MCF 10A (cell line): Measurements from ENCODE around the gene KCNMA1. TPM values are rescaled to one million over a fixed set of nuclear protein-coding genes. Genes with fewer than 3 reads are reported as not detected.

ENCODE experiments used
- BruUV-seq: library from RNA; stranded (reverse); fragments of 400-500 nt; replicated peaks from 2 replicates; lab custom pipeline; 2021; lab: Mats Ljungman, UMichigan
- CTCF ChIA-PET: fragments of 300-600 bp; sonication (Branson Sonifier 250); formaldehyde crosslinking; extraction: SDS; loops from one replicate; lab custom pipeline; 2021; ENCODE audit warnings: antibody characterized with exemption, inconsistent platforms; lab: Yijun Ruan, JAX
- POLR2A ChIA-PET: fragments of 300-600, 350-650 bp; sonication (Branson Sonifier 250); formaldehyde crosslinking; extraction: SDS; loops from one replicate; lab custom pipeline; 2020; ENCODE audit warnings: antibody characterized with exemption, inconsistent platforms; lab: Yijun Ruan, JAX
- DNase-seq: peaks from one replicate; pipeline ENCODE4 v3.0.0-alpha.2; 2018; ENCODE audit not compliant: unreplicated experiment
- H3K27ac Mint-ChIP-seq: one replicate; pipeline ENCODE4 v1.8.0; 2022; ENCODE audit warnings: mild to moderate bottlenecking, low read depth, mixed read lengths; ENCODE audit not compliant: unreplicated experiment
- H3K27me3 Mint-ChIP-seq: one replicate; pipeline ENCODE4 v1.8.0; 2022; ENCODE audit warnings: mixed read lengths; ENCODE audit not compliant: insufficient read depth, unreplicated experiment
- H3K36me3 Mint-ChIP-seq: one replicate; pipeline ENCODE4 v1.8.0; 2022; ENCODE audit warnings: mild to moderate bottlenecking, moderate library complexity, mixed read lengths; ENCODE audit not compliant: insufficient read depth, unreplicated experiment
- H3K4me1 Mint-ChIP-seq: one replicate; pipeline ENCODE4 v1.8.0; 2022; ENCODE audit warnings: mixed read lengths; ENCODE audit not compliant: insufficient read depth, unreplicated experiment
- H3K4me3 Mint-ChIP-seq: one replicate; pipeline ENCODE4 v1.8.0; 2022; ENCODE audit warnings: mild to moderate bottlenecking, moderate library complexity, mixed read lengths; ENCODE audit not compliant: unreplicated experiment
- H3K9me3 Mint-ChIP-seq: one replicate; pipeline ENCODE4 v1.8.0; 2022; ENCODE audit warnings: mixed read lengths; ENCODE audit not compliant: unreplicated experiment
- intact Hi-C: fragments of 100-400 bp; cut with micrococcal nuclease; formaldehyde crosslinking; loops from 2 replicates; pipeline ENCODE4 v1.14.1; 2022
- total RNA-seq: library from RNA; stranded (reverse); gene quantifications from 2 replicates; pipeline ENCODE4 v1.2.3, GENCODE V29; 2022
- TF ChIP-seq, protein P1 (sequence below): fragments of 200-600 bp; IDR thresholded peaks from one replicate; pipeline ENCODE4 v1.8.0; 2022; ENCODE audit warnings: antibody characterized with exemption, mild to moderate bottlenecking; ENCODE audit not compliant: unreplicated experiment

The KCNMA1 gene
- total RNA-seq, 1 experiment from 2014 or later = 7.5 TPM

DNA sequence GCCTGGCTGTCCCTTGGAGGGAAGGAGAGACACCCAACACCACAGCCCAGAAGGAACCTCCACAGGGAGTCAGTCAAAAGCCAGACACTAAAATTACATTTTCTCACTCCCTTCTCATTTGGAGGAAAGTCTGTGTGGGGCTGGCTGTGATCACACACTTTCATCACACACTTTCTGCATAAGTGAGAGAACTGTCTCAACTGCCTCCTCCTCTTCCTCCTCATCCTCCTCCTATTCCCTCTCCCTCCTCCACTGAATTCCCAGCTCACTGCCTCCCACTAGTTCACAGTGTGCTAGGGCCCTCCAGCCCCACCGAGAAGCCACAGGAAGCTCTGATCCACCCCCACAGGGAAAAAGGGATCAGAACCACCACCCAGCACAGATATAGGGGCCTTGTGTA, 91.6 kb downstream of the KCNMA1 start:
- no peaks in the 10 kb centered on the region for H3K27me3 Mint-ChIP-seq
- POLR2A ChIA-PET = no interaction called here
- no TSS peak for BruUV-seq
- DNase-seq = no peak
- CTCF ChIA-PET = interaction anchor here (0.6 kb wide), 1 partner anchor 11 kb away, joined by 3 read pairs; no protein-coding TSS in a partner anchor
- no peaks in the 10 kb centered on the region for H3K9me3 Mint-ChIP-seq
- intact Hi-C loops = no loop called here
- H3K4me3 Mint-ChIP-seq = no peak overlapping the region
- H3K27ac Mint-ChIP-seq = no peak overlapping the region
- H3K36me3 Mint-ChIP-seq = no peaks in the 10 kb centered on the region
- TF ChIP-seq, protein P1, sequence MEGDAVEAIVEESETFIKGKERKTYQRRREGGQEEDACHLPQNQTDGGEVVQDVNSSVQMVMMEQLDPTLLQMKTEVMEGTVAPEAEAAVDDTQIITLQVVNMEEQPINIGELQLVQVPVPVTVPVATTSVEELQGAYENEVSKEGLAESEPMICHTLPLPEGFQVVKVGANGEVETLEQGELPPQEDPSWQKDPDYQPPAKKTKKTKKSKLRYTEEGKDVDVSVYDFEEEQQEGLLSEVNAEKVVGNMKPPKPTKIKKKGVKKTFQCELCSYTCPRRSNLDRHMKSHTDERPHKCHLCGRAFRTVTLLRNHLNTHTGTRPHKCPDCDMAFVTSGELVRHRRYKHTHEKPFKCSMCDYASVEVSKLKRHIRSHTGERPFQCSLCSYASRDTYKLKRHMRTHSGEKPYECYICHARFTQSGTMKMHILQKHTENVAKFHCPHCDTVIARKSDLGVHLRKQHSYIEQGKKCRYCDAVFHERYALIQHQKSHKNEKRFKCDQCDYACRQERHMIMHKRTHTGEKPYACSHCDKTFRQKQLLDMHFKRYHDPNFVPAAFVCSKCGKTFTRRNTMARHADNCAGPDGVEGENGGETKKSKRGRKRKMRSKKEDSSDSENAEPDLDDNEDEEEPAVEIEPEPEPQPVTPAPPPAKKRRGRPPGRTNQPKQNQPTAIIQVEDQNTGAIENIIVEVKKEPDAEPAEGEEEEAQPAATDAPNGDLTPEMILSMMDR = no peak
- H3K4me1 Mint-ChIP-seq = peaks cover 18% of the 10 kb centered on the region

DNA sequence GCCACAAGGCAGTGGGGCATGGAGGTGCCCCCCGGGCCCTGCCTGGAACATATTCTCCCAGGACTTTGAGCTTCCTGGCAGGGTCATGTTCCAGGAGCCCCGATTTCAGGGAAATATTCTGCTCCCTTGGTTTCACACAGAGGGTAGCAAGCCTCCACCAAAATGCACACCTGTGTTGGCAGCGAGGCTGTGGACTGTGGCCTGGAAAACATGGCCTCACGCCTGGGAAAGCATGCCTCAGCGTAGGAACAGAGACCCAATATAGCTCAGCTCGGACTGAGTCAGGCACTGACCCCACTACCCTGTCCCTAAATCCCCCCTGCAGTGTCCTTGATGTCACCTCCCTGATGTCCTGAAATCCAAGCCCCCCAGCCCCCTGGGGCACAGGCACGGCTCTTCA, 92.0 kb downstream of the KCNMA1 start:
- TF ChIP-seq, protein P1 = no peak
- H3K27ac Mint-ChIP-seq = no peak overlapping the region
- no peaks in the 10 kb centered on the region for H3K9me3 Mint-ChIP-seq
- DNase-seq = no peak
- CTCF ChIA-PET = interaction anchor here (0.6 kb wide), 1 partner anchor 11 kb away, joined by 3 read pairs; no protein-coding TSS in a partner anchor
- H3K27me3 Mint-ChIP-seq = no peaks in the 10 kb centered on the region
- no peaks in the 10 kb centered on the region for H3K36me3 Mint-ChIP-seq
- intact Hi-C loops = no loop called here
- H3K4me1 Mint-ChIP-seq = peaks cover 18% of the 10 kb centered on the region
- POLR2A ChIA-PET = no interaction called here
- no peak overlapping the region for H3K4me3 Mint-ChIP-seq
- no TSS peak for BruUV-seq

DNA sequence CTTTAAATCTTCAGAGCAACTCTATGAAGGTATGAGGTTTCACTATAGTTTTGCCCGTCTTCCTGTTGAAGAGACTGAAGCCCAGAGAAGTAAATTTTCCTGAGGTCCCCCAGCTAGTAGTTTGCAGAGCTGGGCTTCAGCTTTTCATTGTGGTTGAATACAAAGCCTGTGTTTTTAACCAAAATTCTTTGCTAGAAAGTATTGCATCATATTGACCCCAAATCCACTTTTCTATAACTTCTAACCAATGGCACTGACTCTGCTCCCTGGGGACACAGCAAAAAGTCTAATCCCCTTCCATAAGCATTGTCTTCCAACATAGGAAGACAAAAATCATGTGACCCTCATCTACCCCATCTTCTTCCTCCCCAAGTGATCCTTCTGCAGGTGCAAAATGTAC, 93.0 kb downstream of the KCNMA1 start:
- H3K36me3 Mint-ChIP-seq = no peaks in the 10 kb centered on the region
- intact Hi-C loops = no loop called here
- no peak overlapping the region for H3K27ac Mint-ChIP-seq
- peaks cover 18% of the 10 kb centered on the region for H3K4me1 Mint-ChIP-seq
- DNase-seq = no peak
- CTCF ChIA-PET = interaction anchor here (1.0 kb wide), 1 partner anchor 293 kb away, joined by 3 read pairs; no protein-coding TSS in a partner anchor
- no TSS peak for BruUV-seq
- TF ChIP-seq, protein P1 = no peak
- H3K4me3 Mint-ChIP-seq = no peak overlapping the region
- H3K27me3 Mint-ChIP-seq = no peaks in the 10 kb centered on the region
- POLR2A ChIA-PET = no interaction called here
- no peaks in the 10 kb centered on the region for H3K9me3 Mint-ChIP-seq

DNA sequence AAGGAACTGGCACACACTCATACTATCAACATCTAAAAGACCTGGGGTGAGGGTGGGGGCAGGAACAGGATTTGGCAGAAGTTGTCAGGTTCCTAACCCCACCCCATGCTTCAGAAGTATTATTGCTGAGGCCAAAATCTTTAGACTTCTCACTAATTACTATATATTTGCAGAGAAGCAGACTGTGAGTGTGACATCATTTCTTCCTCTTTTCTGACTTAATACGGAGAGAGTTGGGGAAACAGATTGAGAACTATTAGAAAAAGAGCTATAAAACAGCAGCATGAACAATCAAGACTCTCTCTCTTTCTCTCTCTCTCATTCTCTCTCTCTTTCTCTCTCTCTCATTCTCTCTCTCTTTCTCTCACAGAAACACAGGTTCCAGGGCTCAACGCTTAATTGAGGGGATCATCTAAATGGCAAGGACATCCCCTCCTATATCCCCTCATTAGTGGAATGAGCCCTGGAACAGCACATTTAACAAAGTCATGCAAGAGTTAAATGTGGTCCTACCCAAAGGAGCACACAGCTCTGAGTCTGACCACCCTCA, 94.8 kb downstream of the KCNMA1 start:
- no TSS peak for BruUV-seq
- H3K36me3 Mint-ChIP-seq = no peaks in the 10 kb centered on the region
- H3K27ac Mint-ChIP-seq = no peak overlapping the region
- peaks cover 8% of the 10 kb centered on the region for H3K4me1 Mint-ChIP-seq
- no peak overlapping the region for H3K4me3 Mint-ChIP-seq
- H3K9me3 Mint-ChIP-seq = no peaks in the 10 kb centered on the region
- no peaks in the 10 kb centered on the region for H3K27me3 Mint-ChIP-seq
- TF ChIP-seq, protein P1 = no peak
- CTCF ChIA-PET = no interaction called here
- intact Hi-C loops = no loop called here
- DNase-seq = no peak
- POLR2A ChIA-PET = no interaction called here
